ENCODE results near the gene CCDC134. TPM values are rescaled to one million over a fixed set of nuclear protein-coding genes. Genes with fewer than 3 reads are reported as not detected.

The CCDC134 gene
- total and polyA plus RNA-seq, 2 donors from 2014 or later, result 5.0 to 12.2 TPM

GRCh38 chr22:41838842-41839618 lies 38.6 kb downstream of the CCDC134 start:
- no peak overlapping the region for H3K27ac ChIP-seq (ENCODE audit: low read depth in 2 of 2, low read length in 2 of 2)
- intact Hi-C loops (cut with DNase I), result no loop called here

DNA sequence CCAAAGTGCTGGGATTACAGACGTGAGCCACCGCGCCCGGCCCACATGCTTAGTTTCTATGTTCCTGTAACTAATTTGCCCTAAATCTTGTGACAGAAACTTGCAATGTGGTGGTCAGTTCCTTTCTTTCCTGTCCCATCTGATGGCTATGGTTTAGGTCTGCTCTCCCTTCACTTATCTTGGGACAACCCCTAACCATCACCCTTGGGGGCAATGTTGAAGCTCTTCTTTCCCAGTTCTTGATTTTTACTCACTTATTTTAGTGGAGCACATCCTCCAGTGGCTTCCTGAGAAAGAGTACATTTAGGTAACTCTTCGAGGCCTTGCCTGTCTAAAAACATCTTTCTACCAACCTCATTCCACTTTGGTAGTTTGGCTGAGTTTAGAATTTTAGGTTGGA lies 39.7 kb downstream of the CCDC134 start:
- Histone ChIP-seq H3K4me3 (ENCODE audit: low read length in 3 of 3) (no peak overlapping the region), H3K27ac (ENCODE audit: low read depth in 2 of 2, low read length in 2 of 2) (no peak overlapping the region), H3K9me3 (ENCODE audit: control insufficient read depth in 2 of 3, insufficient read depth in 1 of 3, low read length in 3 of 3) (no peaks in the 10 kb centered on the region), H3K36me3 (ENCODE audit: control insufficient read depth in 2 of 3, insufficient read depth in 3 of 3, low read length in 3 of 3) (peaks cover 0 to 3% (median 2%) of the 10 kb centered on the region in 3 donors), H3K9ac (ENCODE audit: low read length in 3 of 3) (peak overlapping the region in 1 of 3 donors; percentile 9), H3K4me1 (ENCODE audit: control insufficient read depth in 2 of 3, insufficient read depth in 2 of 3, low read depth in 1 of 3, low read length in 3 of 3) (peaks cover 0 to 11% (median 5%) of the 10 kb centered on the region in 3 donors), H3K27me3 (ENCODE audit: control insufficient read depth, insufficient read depth, low read length) (no peaks in the 10 kb centered on the region)
- TF ChIP-seq, protein P1, sequence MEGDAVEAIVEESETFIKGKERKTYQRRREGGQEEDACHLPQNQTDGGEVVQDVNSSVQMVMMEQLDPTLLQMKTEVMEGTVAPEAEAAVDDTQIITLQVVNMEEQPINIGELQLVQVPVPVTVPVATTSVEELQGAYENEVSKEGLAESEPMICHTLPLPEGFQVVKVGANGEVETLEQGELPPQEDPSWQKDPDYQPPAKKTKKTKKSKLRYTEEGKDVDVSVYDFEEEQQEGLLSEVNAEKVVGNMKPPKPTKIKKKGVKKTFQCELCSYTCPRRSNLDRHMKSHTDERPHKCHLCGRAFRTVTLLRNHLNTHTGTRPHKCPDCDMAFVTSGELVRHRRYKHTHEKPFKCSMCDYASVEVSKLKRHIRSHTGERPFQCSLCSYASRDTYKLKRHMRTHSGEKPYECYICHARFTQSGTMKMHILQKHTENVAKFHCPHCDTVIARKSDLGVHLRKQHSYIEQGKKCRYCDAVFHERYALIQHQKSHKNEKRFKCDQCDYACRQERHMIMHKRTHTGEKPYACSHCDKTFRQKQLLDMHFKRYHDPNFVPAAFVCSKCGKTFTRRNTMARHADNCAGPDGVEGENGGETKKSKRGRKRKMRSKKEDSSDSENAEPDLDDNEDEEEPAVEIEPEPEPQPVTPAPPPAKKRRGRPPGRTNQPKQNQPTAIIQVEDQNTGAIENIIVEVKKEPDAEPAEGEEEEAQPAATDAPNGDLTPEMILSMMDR (IDR thresholded peaks at IDR 0.05; ENCODE audit: borderline replicate concordance, extremely low read depth, insufficient read depth), result no peak
- FAIRE-seq (no peak), DNase-seq (no peak)
- intact Hi-C loops (cut with DNase I), result no loop called here

More at GRCh38 chr22:41838842-41839618, 38.6 kb downstream of the CCDC134 start:
- FAIRE-seq (no peak), DNase-seq (no peak)
- no peak overlapping the region for H3K9ac ChIP-seq (ENCODE audit: low read length in 3 of 3)
- no peaks in the 10 kb centered on the region for H3K9me3 ChIP-seq (ENCODE audit: control insufficient read depth in 2 of 3, insufficient read depth in 1 of 3, low read length in 3 of 3)
- no peak overlapping the region for H3K4me3 ChIP-seq (ENCODE audit: low read length in 3 of 3)
- H3K36me3 ChIP-seq (ENCODE audit: control insufficient read depth in 2 of 3, insufficient read depth in 3 of 3, low read length in 3 of 3), result peaks cover 0 to 3% (median 2%) of the 10 kb centered on the region in 3 donors
- H3K4me1 ChIP-seq (ENCODE audit: control insufficient read depth in 2 of 3, insufficient read depth in 2 of 3, low read depth in 1 of 3, low read length in 3 of 3), result peaks cover 0 to 10% (median 5%) of the 10 kb centered on the region in 3 donors
- TF ChIP-seq, protein P1 (IDR thresholded peaks at IDR 0.05; ENCODE audit: borderline replicate concordance, extremely low read depth, insufficient read depth), result no peak
- H3K27me3 ChIP-seq (ENCODE audit: control insufficient read depth, insufficient read depth, low read length), result no peaks in the 10 kb centered on the region

- Histone ChIP-seq H3K36me3 (ENCODE audit: control insufficient read depth in 2 of 3, insufficient read depth in 3 of 3, low read length in 3 of 3) (peaks cover 0 to 3% (median 2%) of the 10 kb centered on the region in 3 donors), H3K4me3 (ENCODE audit: low read length in 3 of 3) (no peak overlapping the region), H3K27ac (ENCODE audit: low read depth in 2 of 2, low read length in 2 of 2) (no peak overlapping the region), H3K27me3 (ENCODE audit: control insufficient read depth, insufficient read depth, low read length) (no peaks in the 10 kb centered on the region), H3K4me1 (ENCODE audit: control insufficient read depth in 2 of 3, insufficient read depth in 2 of 3, low read depth in 1 of 3, low read length in 3 of 3) (peaks cover 0 to 19% (median 5%) of the 10 kb centered on the region in 3 donors), H3K9me3 (ENCODE audit: control insufficient read depth in 2 of 3, insufficient read depth in 1 of 3, low read length in 3 of 3) (no peaks in the 10 kb centered on the region), H3K9ac (ENCODE audit: low read length in 3 of 3) (no peak overlapping the region)
- DNase-seq, result no peak
- no peak for FAIRE-seq
- TF ChIP-seq, protein P1 (IDR thresholded peaks at IDR 0.05; ENCODE audit: borderline replicate concordance, extremely low read depth, insufficient read depth), result no peak
- intact Hi-C loops (cut with DNase I), result no loop called here
Measured at GRCh38 chr22:41841085-41841712, 40.7 kb downstream of the CCDC134 start.
